Measurements from ENCODE around the gene KLHL3. TPM values are rescaled to one million over a fixed set of nuclear protein-coding genes. Genes with fewer than 3 reads are reported as not detected.
A peak's percentile ranks its signal among the peaks of the same experiment; 100 is the strongest.

Gene KLHL3
- total RNA-seq, 1 donor from 2014 or later, result 6.8 TPM

- DNase-seq (no peak), ATAC-seq (peak; percentile 50)
- no peak overlapping the region for H3K27ac ChIP-seq
- intact Hi-C loops (cut with DNase I), result no loop called here
- TF ChIP-seq CTCF (IDR thresholded peaks at IDR 0.05), result no peak
- no peaks in the 10 kb centered on the region for H3K36me3 ChIP-seq
- no peaks in the 10 kb centered on the region for H3K27me3 ChIP-seq
- H3K4me1 ChIP-seq, result no peaks in the 10 kb centered on the region
- no peaks in the 10 kb centered on the region for H3K9me3 ChIP-seq
- no peak overlapping the region for H3K4me3 ChIP-seq
These were observed 25.0 kb upstream of the KLHL3 start for GRCh38 chr5:137760719-137761516.

- DNase-seq (no peak), ATAC-seq (no peak)
- Histone ChIP-seq H3K4me3 (no peak overlapping the region), H3K9me3 (no peaks in the 10 kb centered on the region), H3K27me3 (no peaks in the 10 kb centered on the region), H3K27ac (no peak overlapping the region), H3K4me1 (no peaks in the 10 kb centered on the region), H3K36me3 (no peaks in the 10 kb centered on the region)
- intact Hi-C loops (cut with DNase I), result no loop called here
- no peak for TF ChIP-seq CTCF (IDR thresholded peaks at IDR 0.05)
These were observed 24.4 kb upstream of the KLHL3 start for GRCh38 chr5:137760294-137760693.

GRCh38 chr5:137758715-137759306 lies 22.9 kb upstream of the KLHL3 start:
- intact Hi-C loops (cut with DNase I), result no loop called here
- Histone ChIP-seq H3K4me3 (no peak overlapping the region), H3K27me3 (no peaks in the 10 kb centered on the region), H3K9me3 (no peaks in the 10 kb centered on the region), H3K4me1 (no peaks in the 10 kb centered on the region), H3K36me3 (no peaks in the 10 kb centered on the region), H3K27ac (no peak overlapping the region)
- TF ChIP-seq CTCF (IDR thresholded peaks at IDR 0.05), result no peak
- ATAC-seq (no peak), DNase-seq (no peak)

- Histone ChIP-seq H3K27me3 (no peaks in the 10 kb centered on the region), H3K36me3 (no peaks in the 10 kb centered on the region), H3K9me3 (no peaks in the 10 kb centered on the region), H3K4me3 (no peak overlapping the region), H3K27ac (no peak overlapping the region), H3K4me1 (no peaks in the 10 kb centered on the region)
- intact Hi-C loops (cut with DNase I), result no loop called here
- ATAC-seq (no peak), DNase-seq (no peak)
- TF ChIP-seq CTCF (IDR thresholded peaks at IDR 0.05), result no peak
These were observed 22.2 kb upstream of the KLHL3 start for GRCh38 chr5:137758121-137758520.

GRCh38 chr5:137757634-137758033 lies 21.7 kb upstream of the KLHL3 start:
- DNase-seq (no peak), ATAC-seq (no peak)
- no peaks in the 10 kb centered on the region for H3K4me1 ChIP-seq
- no peaks in the 10 kb centered on the region for H3K9me3 ChIP-seq
- no peak overlapping the region for H3K4me3 ChIP-seq
- no peaks in the 10 kb centered on the region for H3K36me3 ChIP-seq
- H3K27me3 ChIP-seq, result no peaks in the 10 kb centered on the region
- no peak for TF ChIP-seq CTCF (IDR thresholded peaks at IDR 0.05)
- no peak overlapping the region for H3K27ac ChIP-seq
- intact Hi-C loops (cut with DNase I), result no loop called here

Data from upper lobe of right lung (tissue), 1 donor.